Posterior cingulate gyrus (tissue), 11 donors: ENCODE measurements around the gene CALD1.
A peak's percentile ranks its signal among the peaks of the same experiment; 100 is the strongest.

Source experiments
- DNase-seq, 10 donors: peaks; one replicate each; pipeline versions ENCODE4 v3.0.0 to v3.0.0-alpha.2; 2020 to 2021; ENCODE audit warnings: mixed read lengths in 3 of 10
- intact Hi-C: fragments of 100-400 bp; cut with DNase I; formaldehyde crosslinking; loops from one replicate; pipeline ENCODE4 v1.15.1; 2023

Gene CALD1

DNA sequence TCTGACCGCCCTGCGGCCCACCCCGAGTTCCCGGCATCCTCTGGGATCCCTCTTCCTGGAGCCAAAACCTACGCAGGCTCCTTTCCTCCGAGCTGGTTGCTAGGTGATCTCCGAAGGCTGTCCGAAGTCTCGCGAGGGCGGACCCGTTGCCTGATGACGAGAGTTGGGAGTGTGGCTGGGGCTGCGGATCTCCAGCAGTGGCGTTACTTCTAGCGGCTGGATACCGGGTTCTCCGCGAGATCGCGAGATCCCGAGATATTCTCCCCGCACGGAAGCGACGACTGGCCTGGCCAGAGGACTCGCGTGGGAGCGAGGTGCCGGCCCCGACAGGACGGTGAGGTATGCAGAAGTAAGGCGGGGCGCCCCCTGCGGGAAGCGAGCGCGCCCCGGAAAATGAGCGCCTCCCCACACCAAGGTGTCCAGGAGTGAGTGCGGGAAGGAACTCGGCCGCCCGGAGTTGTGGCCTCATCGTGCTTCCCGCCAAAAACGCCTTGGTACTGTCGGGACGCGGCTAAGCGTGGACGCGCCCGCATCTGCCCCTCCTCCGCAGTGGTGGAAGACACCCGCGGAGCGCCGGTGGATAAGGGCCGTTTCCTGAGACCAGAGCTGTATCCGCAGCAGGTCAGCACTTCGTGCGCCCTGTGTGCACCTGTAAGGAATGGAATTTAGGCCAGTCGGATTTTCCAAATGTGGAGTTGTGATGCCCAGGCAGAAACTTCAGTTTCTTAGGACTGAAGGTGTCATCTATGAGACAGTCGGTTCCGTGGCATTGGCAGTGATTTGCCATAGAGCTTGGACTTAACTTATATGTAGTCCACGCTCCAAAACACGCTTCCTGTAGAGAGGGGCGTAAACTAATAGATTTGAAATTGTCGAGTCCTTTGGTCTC is 207.2 kb downstream of the CALD1 start, which contains the start of gene AGBL3:
Gene AGBL3 (plus strand): TSS at position 146 of the 889 bp plus-strand sequence. CDS start 1,426 bp downstream, outside the sequence.
- peak; percentile 80 to 99 (median 92) for DNase-seq
- intact Hi-C loops = loop anchor here (1.0 kb wide), 1 partner anchor 184 kb away; the partner anchor contains the start of gene CYREN

DNA sequence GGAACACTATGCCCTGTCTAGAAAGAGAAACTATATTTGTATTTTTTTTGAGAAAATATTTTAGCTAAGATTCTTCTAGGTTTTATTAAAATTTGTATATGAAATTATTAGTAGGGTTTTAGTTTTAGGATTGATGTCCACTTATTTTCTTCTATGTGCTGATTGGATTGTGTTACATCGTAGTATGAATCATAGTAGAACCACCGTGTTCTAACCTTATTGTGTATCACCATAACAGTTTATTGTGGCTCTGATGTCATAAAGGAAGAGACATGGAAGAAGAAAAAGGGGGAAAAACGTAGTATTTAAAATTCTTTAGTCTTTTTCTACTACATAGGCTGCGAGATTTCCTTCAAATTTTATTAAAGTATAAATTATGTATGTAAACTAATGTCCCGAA is 208.7 kb downstream of the CALD1 start:
- intact Hi-C loops = no loop called here
- no peak for DNase-seq

DNA sequence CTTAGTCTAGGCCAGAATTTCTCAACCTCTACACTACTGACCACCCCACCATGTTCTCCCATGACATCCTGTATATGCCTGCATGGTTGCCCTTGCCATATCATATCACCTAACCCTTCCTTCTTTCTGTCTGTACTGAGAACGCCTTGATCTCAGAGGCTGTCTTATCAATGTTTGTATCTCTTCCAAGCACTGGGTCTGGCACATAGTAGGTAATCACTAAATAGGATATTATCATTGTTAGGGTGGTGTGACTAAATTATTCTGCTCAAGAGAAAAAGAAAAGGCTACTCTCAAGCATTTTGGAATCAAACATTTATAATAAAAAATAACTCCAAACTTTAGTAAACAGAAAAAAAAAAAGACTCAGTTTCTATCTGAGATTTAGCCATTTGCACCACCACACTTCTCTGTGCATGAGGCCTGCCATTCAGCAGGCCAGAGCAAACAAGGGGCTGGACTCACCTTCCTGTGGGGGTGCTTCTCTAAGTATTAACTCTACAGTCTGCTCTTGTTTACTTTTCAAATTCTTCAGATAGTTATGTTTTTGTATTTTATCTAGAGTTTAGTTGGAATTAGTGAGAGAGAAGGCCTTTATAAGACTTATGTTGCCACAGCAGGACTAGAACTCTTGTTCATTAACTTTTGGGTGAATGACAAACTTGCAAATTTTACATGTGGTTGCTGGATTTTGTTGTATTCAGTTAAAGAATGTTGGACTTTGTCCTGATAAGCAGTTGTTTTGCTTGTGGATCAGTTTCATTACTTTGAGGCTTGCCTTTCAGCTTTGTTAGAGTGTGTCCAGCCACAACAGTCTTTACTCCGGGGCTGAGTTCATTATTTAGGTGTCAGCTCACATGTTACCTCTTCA is 212.3 kb downstream of the CALD1 start:
- intact Hi-C loops = no loop called here

DNA sequence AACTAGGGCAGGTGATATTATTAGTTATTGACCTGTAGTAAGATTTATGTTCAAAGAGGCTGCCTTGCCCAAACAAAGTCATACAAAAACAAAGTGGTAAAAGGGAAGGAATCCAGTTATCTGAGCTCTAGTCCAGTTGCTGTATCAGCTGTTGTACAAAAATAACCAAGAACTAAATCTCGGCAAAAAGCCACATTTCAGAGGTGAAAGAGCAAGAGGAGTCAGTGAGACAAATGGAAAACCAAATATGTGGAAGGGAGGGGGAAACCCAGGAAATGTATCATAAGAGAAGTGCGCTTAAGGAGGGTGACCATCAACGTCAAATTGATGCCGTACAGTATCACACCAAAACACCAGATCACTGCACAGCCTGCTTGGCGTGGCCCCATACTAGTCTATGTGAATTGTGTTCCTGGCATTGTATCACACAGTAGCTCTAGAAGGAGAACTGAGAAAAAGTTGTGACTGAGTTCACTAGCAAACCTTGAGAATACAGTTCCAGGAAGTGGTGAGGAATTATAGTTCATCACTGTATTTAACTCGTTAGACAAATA is 213.3 kb downstream of the CALD1 start:
- no peak for DNase-seq
- intact Hi-C loops = no loop called here

More for the DNA sequence above, 212.3 kb downstream of the CALD1 start:
- no peak for DNase-seq

DNA sequence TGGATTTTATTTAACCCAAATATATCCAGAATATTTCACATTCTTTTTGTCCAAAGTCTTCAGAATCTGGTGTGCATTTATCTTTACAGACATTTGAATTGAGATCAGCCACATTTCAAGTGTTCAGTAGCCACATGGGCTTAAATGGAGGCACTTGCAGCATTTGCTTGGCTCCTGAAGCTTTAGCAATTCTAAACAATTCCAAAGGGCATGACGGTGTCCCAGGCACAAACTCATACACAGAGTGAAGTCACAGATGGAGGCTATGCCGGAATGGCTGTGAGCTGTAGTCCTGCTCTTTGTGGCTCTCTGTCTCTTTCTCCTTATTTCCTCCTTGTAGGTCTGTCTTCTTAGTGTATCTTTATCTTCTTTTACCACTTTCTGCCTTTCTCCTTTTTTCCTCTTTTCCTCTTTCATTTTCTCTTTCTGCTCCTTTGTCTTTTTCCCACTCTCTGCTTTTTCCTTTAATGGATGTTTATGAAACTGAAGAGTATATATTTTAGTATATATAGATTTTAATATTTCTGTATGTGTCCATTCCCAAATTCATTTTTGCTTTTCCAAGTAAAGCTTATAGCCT is 214.5 kb downstream of the CALD1 start:
- no peak for DNase-seq
- intact Hi-C loops = no loop called here

DNA sequence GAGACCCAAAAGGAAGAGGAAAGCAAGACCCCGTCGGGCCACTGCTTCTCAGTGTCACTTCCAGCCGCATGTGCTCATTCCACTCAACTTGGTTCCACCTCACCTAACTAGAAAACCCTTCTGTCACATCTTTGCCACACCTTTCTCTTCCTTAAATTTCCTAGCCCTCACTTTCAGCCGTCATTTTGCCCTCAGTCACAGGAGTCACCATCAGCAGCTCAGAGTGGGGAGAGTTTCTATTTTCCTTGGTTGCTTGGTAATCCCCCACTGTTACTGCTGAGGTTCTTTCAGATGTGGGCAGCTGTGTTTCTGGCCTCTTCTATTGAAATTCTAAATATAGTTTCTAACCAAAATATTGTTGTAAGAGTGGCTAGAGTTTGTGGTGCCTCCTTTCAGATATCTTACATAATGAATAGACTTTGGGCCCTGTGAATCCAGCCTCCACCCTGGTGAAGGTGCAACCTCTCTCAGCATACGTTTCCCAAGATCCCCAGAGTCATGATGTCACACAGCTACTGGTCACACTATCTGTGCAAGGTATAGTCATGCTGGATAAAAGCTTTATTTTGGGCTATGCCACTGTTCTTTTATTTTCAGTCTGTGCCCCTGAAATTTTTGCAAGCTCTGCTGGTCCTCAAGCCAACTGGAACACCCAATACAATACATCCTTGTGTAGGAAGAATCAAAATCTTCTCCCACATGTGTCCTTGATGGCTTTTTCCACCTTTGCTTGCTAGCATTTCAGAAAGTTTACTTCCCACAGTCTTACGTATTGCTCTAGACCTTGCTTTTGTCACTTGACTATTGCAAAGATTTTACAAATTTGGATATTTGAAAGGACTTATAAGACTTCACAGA is 216.0 kb downstream of the CALD1 start:
- no peak for DNase-seq
- intact Hi-C loops = no loop called here

DNA sequence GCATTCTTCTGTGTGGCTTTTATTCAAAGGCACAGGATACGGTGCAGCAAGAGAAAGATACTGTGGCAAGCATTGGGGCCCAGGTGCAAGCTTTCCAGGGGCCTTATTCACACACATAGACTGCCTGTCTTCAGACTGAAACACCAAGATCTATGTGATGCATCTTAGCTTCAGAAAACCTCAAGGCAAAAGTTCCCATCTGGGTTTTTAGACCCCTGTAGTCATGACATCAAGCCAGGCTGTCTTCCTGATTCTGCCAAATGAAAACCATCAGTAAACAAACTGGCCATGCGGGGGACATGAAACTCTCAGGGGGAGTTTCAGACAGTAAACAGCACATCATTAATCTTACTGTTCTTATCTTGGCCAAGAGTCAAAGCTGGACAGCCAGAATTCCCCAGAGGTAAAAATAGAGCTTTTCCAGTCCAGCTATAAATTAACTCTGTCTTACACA is 216.7 kb downstream of the CALD1 start:
- no peak for DNase-seq
- intact Hi-C loops = no loop called here

DNA sequence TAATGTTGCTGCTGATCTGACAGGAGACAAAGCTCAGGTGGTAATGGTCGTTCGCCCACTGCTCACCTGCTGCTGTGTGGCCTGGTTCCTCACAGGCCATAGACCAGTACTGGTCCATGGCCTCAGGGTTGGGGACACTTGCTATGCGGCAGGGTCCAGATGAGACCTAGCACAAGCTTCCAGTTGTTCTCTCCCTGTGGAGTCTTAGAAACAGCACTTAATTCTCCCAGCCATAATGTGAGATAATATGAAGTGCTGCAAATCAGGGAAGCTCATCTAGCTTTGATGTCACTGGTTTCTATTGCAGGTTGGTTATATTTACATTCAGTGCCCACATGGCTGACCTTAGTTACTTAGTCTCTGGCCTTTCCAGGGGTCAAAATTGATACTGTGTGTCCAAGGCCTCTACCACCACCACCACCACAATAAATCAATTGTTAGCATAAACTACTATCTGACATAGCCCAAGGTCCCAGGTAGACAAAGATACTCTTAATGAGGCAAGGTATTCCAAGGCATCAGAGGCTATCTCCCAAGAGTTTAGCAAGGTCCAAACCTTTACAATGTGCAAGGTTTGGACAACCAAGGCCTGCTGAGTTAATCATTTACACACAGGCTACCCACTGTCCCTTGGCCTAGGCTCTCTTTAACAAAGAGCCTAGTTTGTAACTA is 217.9 kb downstream of the CALD1 start:
- intact Hi-C loops = no loop called here

DNA sequence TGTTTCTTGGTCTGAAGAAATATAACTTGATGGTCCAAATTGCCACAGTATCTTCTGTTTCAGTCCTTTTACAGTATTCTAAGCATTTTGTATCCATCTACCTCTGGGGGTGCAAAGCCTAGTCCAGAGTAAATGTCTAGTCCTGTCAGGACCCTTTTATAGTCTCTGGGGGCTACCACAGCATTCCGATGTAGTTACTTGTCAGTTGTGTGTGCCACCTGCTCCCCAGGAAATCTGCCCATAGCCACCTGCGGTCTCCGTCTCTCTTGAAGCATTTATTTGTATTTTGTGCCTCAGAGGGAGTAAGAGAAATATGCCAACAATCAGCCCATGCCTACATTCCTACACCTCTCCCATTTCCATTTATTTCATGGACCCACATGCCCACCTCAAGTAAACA is 219.7 kb downstream of the CALD1 start:
- intact Hi-C loops = no loop called here
- DNase-seq = no peak

More for the DNA sequence above, 217.9 kb downstream of the CALD1 start:
- no peak for DNase-seq

DNA sequence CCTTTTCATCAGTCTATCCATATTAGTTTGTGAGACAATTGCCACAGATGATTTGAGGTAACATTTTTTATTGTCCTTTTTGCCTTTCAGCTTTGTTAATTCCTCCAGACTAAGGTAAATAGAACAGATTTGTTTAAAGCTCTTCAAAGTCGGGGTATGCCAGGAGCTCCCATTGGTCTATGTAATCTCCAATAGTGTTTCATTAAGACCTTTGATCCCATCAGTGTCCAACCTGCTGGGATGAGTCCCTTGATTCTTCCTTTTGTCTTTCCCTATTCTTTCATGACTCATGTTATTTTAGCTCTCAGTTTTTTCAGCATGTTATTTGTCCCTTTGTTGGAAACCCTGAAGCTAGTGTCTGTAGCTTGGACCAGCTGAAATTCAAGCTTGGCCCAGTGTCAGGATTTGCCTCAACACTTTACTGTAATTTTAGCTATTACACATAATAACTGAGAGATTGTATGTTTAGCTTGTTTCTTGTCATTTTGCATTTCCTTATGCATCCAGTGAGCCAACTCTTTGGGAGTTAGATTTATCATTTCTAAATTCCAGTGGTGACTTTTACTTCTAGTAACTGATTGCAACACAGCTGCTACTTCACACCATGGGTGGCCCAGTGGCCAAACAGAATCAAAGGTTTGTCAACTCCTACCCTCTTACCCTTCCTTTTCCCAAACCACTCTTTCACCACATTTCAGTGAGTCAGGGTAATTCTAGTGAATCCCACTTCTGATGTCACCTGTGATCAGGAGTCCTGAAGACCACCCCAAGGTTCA is 222.1 kb downstream of the CALD1 start:
- DNase-seq = no peak
- intact Hi-C loops = no loop called here

DNA sequence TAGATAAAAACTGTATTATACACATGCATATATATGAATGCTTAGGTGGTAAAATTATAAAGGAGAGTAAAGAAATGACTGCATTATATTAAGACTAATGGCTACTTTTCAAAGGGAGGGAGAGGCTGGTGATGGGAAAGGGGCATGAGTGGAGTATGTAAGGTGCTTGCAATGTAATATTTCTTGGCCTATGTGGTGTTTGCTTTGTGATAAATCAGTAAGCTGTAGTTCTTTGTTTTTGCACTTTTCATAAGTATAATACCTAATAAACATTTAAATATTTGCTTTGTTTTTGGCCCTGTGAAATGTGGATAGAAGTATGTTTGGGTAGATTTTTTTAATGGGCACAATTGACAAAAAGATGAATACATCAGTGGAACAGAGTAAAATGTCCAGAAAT is 232.8 kb downstream of the CALD1 start:
- intact Hi-C loops = no loop called here

More for the DNA sequence above, 232.8 kb downstream of the CALD1 start:
- DNase-seq = no peak
